Mucosa of descending colon (tissue), 3 donors: ENCODE data around the gene CADM2. TPM values are rescaled to one million over a fixed set of nuclear protein-coding genes. Genes with fewer than 3 reads are reported as not detected.

Experiments used
- ATAC-seq: fragments of 200-7000 bp; cut with Tn5 transposase; one replicate; pipeline ENCODE4 v1.9.1; 2020; ENCODE audit warnings: mild to moderate bottlenecking, moderate library complexity
- DNase-seq, 3 donors: peaks; one replicate each; pipeline ENCODE4 v3.0.0-alpha.2; 2020
- H3K36me3 ChIP-seq: fragments of 200-600 bp; one replicate; pipeline ENCODE4 v1.8.0; 2021; ENCODE audit warnings: low read depth, mild to moderate bottlenecking
- H3K4me1 ChIP-seq: fragments of 200-600 bp; one replicate; pipeline ENCODE4 v1.8.0; 2021; ENCODE audit warnings: low read depth, mild to moderate bottlenecking
- H3K4me3 ChIP-seq: fragments of 200-600 bp; one replicate; pipeline ENCODE4 v1.8.0; 2021; ENCODE audit warnings: mild to moderate bottlenecking
- H3K9me3 ChIP-seq: fragments of 200-600 bp; one replicate; pipeline ENCODE4 v1.8.0; 2021; ENCODE audit warnings: mild to moderate bottlenecking
- CTCF ChIP-seq: fragments of 200-600 bp; IDR thresholded peaks from one replicate; pipeline ENCODE4 v1.8.0; 2022; ENCODE audit warnings: antibody characterized with exemption, mild to moderate bottlenecking
- intact Hi-C, 2 donors: fragments of 100-400 bp; cut with DNase I in 1 of 2; cut with micrococcal nuclease in 1 of 2; formaldehyde crosslinking; loops; one replicate each; pipeline versions ENCODE4 v1.11.0 to v1.11.1; 2022; cut with DNase I, micrococcal nuclease
- total RNA-seq, 3 donors: library from RNA; stranded (reverse); fragmentation: NEBNext Ultra II Directional in 2 of 3; extraction: Animal tissue kit (Norgen Biotek cat#: 25700) in 2 of 3; gene quantifications; one replicate each; pipeline versions ENCODE4 v1.2.1 to v1.2.4, GENCODE V29; 2021 to 2023
- donor health status: DM: no; HTN: no; CAD: no; lungs with moderate emphysema.
- donor health status: DM: no; HTN: no; CAD: no.
- donor health status: DM: no; HTN: yes; CAD: no.

Gene CADM2
- total RNA-seq, 3 donors from 2014 or later = 0.67 to 12.8 (median 1.2) TPM

- TF ChIP-seq CTCF = no peak
- H3K9me3 ChIP-seq = no peaks in the 10 kb centered on the region
- DNase-seq (no peak), ATAC-seq (no peak)
- H3K4me1 ChIP-seq = no peaks in the 10 kb centered on the region
- H3K36me3 ChIP-seq = no peaks in the 10 kb centered on the region
- no peak overlapping the region for H3K4me3 ChIP-seq
- intact Hi-C loops = no loop called here
Measured at GRCh38 chr3:85476891-85477495, 518.2 kb downstream of the CADM2 start.

GRCh38 chr3:85481411-85482212 is 522.8 kb downstream of the CADM2 start:
- DNase-seq = no peak
- intact Hi-C loops = no loop called here
- Histone ChIP-seq H3K36me3 (no peaks in the 10 kb centered on the region), H3K9me3 (no peaks in the 10 kb centered on the region), H3K4me3 (no peak overlapping the region), H3K4me1 (no peaks in the 10 kb centered on the region)
- no peak for TF ChIP-seq CTCF
- ATAC-seq = no peak

- intact Hi-C loops = no loop called here
Measured at GRCh38 chr3:85482213-85482490, 523.4 kb downstream of the CADM2 start.

GRCh38 chr3:85483986-85484385 is 525.2 kb downstream of the CADM2 start:
- Histone ChIP-seq H3K9me3 (no peaks in the 10 kb centered on the region), H3K4me1 (no peaks in the 10 kb centered on the region), H3K36me3 (no peaks in the 10 kb centered on the region), H3K4me3 (no peak overlapping the region)
- no peak for TF ChIP-seq CTCF
- no peak for DNase-seq
- intact Hi-C loops = no loop called here
- no peak for ATAC-seq

More at GRCh38 chr3:85482213-85482490, 523.4 kb downstream of the CADM2 start:
- Histone ChIP-seq H3K9me3 (no peaks in the 10 kb centered on the region), H3K36me3 (no peaks in the 10 kb centered on the region), H3K4me3 (no peak overlapping the region), H3K4me1 (no peaks in the 10 kb centered on the region)
- TF ChIP-seq CTCF = no peak
- DNase-seq (no peak), ATAC-seq (no peak)

GRCh38 chr3:85487375-85487774 is 528.6 kb downstream of the CADM2 start:
- TF ChIP-seq CTCF = no peak
- Histone ChIP-seq H3K9me3 (no peaks in the 10 kb centered on the region), H3K4me3 (no peak overlapping the region), H3K4me1 (no peaks in the 10 kb centered on the region), H3K36me3 (no peaks in the 10 kb centered on the region)
- intact Hi-C loops = no loop called here
- ATAC-seq (no peak), DNase-seq (no peak)
